Measurements from ENCODE around the gene LDLRAD4.

GRCh38 chr18:13452388-13452811, 233.8 kb downstream of the LDLRAD4 start:
- TF ChIP-seq CTCF (conservative IDR thresholded peaks at IDR 0.05) (no peak), EZH2 (IDR thresholded peaks at IDR 0.05; ENCODE audit: low read depth) (no peak)

Measured in PC-9 (cell line).